GM19239 (cell line): Measurements from ENCODE around the gene SSH3.
"Not testable (repeated sequence)": the region's sequence is repeated elsewhere in the genome, so short reads cannot be mapped to it uniquely, and the experiment has no call there.

Experiments
- DNase-seq: peaks from one replicate; pipeline ENCODE4 v3.0.0; 2011; ENCODE audit warnings: low spot score; ENCODE audit not compliant: insufficient read length
- FAIRE-seq: peaks from 2 replicates; lab custom pipeline; 2011; peaks lifted over from hg19 to GRCh38; lab: Jason Lieb, UNC

SSH3 gene, protein sequence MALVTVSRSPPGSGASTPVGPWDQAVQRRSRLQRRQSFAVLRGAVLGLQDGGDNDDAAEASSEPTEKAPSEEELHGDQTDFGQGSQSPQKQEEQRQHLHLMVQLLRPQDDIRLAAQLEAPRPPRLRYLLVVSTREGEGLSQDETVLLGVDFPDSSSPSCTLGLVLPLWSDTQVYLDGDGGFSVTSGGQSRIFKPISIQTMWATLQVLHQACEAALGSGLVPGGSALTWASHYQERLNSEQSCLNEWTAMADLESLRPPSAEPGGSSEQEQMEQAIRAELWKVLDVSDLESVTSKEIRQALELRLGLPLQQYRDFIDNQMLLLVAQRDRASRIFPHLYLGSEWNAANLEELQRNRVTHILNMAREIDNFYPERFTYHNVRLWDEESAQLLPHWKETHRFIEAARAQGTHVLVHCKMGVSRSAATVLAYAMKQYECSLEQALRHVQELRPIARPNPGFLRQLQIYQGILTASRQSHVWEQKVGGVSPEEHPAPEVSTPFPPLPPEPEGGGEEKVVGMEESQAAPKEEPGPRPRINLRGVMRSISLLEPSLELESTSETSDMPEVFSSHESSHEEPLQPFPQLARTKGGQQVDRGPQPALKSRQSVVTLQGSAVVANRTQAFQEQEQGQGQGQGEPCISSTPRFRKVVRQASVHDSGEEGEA

DNA sequence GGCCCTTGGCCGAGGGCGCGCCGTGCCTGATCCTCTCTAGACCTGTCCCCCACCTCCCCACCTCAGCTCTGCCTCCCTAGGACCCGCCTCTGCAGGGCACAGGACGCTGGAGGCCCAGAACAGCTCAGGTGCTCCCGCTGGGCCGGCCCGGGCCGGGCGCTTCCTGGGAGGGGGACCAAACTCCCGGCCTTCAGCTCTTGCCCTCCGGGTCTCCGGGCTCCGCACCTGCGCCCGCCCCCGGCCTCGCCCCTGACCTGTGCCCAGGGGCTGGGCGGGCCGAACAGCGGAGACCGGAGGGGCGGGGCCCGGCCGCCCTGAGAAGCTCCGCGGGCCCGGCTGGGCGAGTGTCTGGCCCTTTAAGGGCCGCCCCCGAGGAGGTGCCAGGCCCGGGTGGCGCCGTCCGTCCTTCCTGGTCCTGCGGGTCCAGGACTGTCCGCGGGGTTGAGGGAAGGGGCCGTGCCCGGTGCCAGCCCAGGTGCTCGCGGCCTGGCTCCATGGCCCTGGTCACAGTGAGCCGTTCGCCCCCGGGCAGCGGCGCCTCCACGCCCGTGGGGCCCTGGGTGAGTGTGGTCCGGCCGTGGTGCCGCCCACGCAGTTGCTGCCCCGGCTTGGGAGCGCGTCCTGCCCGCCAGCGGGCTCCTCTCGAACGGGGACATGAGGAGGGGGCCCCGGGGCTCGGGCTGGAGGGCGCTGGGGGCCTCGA lies at the start of gene SSH3:
SSH3 (plus strand) TSS at position 399 of the 703 bp plus-strand sequence; CDS start at position 495, 96 bp downstream.
- DNase-seq (no peak), FAIRE-seq (no peak)

- FAIRE-seq (no peak), DNase-seq (no peak)
Measured at GRCh38 chr11:67253872-67254624, 49.3 kb upstream of the SSH3 start.

DNA sequence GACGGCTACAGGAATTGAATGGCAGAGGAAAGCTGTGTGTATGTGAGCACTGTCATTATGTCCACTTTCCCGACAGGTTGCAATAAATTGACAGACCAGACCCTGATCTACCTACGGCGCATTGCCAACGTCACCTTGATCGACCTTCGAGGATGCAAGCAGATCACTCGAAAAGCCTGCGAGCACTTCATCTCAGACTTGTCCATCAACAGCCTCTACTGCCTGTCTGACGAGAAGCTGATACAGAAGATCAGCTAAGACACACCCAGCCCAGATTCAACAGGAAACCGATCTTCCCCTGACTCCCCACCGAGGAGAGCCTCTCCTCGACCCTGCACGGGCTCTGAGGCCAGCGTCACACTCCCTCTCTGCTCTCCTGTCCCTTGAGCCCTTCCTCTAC lies 48.5 kb upstream of the SSH3 start:
- no peak for FAIRE-seq
- no peak for DNase-seq

- no peak for DNase-seq
- no peak for FAIRE-seq
Measured at GRCh38 chr11:67255353-67255752, 48.0 kb upstream of the SSH3 start.

- DNase-seq (no peak), FAIRE-seq (no peak)
Measured at GRCh38 chr11:67255864-67256263, 47.5 kb upstream of the SSH3 start.

GRCh38 chr11:67256477-67257135 lies 46.7 kb upstream of the SSH3 start:
- no peak for DNase-seq
- no peak for FAIRE-seq

- no peak for FAIRE-seq
- DNase-seq = no peak
Measured at GRCh38 chr11:67260406-67260805, 42.9 kb upstream of the SSH3 start.

- not testable (repeated sequence) for FAIRE-seq, DNase-seq
Measured at GRCh38 chr11:67260885-67261639, 42.3 kb upstream of the SSH3 start.

DNA sequence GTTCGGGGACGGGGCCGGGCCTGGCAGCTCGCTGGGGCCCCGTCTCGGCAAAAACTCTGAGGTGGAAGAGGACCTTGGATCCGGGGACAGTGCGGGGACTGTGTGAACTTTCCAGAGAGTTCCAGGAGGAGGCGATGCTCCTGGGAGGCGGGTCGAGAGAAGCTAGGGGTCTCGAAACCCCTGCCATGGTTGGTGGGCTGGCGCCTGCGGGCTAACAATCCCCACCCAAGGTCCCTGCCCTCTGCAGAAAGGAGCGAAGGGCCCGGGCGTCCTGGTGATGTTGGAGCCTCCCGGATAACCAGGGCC lies 41.7 kb upstream of the SSH3 start:
- DNase-seq (no peak), FAIRE-seq (no peak)

GRCh38 chr11:67261946-67262681 lies 41.2 kb upstream of the SSH3 start:
- DNase-seq = no peak
- no peak for FAIRE-seq

DNA sequence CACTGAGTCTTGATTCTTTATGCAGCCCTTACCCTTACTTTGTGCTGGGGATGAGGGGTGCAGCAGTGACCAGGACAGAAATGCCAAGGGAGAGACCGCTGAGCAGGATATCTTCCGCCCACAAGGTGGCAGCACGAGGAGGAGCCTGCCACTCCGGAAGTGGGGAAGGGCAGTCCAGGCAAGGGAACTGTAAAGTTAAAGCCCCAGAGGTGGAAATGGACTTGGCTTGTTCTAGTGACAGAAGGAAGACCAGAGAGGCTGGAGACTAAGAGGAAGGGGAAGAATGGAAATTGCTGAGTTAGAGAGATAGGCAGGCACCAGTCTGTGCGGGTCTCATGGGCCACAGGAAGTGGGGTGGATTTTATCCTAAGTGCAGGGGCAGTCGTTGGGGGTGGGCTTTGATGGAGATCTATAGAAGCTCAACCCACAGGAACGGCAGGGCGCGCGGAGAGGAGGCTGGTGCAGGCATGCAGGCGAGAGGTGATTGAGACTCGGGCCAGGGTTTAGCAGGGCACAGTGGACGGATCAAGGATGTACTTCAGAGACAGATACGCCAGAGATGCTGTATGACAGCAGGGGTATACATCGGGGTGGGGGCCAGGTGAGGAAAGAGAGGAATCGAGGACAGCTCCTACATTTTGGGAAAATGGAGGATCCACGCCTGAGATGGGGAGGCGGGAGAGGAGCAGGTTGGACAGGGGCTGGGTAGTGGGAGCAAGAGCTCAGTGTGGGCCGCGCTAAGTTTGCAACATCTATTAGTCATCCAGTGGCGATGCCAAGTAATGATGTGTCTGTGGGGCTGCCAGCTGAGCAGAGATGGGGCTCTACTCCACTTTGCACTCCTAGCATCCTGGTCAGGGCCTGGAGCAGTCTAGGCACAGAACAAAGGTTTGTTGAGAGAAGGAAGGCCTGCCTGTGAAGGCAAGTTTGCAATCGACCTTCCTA lies 40.3 kb upstream of the SSH3 start:
- DNase-seq (peak; percentile 95), FAIRE-seq (peak; percentile 97)

DNA sequence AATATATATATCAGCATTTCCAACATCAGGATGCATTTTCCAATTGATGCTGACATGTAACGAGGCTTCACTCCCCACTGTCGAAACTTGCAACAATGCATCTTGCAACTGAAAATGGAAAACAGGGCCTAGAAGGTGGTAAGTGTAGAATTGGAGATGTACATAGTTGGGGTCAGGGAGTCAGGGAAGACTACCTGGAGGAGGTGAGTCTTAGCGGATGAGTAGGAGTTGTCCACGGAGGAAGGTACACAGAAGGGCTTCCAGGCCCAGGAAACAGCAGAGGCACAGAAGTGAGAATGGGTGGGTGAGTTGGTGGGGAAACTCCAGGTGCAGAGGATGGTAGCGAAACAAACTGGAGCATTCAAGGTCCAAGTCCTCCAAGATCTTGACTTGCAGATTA lies 39.1 kb upstream of the SSH3 start:
- no peak for DNase-seq
- no peak for FAIRE-seq

DNA sequence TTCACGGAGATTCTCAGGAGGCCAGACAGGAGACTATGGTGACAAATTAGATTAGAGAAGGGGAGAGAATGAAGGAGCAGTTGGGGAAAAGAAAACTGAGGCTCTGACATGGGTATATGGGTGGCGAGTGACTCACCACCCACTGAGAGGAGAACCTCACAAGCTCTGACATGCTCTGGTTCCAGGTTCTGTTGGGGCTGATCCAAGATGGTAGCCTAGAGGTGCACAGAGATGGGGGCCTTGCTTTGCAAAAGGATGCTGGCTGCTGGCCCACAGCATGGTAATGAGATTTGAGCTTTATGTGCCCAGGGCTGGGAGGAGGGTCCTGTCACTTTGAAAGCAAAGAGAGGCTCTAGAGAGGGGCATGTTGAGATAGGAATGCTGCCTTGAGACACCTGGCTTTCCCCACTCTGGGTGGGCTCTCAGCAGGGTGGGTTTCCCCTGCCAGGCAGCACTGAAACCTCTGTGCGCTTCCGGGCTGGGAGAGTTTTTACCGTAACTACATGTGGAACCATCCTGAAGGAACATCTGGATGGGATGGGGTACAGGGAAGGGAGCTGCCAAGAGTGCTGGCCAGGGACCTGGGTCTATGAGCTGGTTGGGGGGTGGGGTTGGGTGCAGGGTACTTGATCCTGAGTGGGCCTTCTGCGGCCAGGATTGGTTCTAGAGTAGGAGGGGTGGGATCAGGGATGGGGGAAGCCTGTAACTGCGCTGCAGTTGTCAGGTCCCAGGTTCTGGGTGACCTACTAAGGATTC lies 38.3 kb upstream of the SSH3 start:
- DNase-seq = no peak
- FAIRE-seq = no peak

- DNase-seq = peak; percentile 85
- no peak for FAIRE-seq
Measured at GRCh38 chr11:67265633-67266448, 37.5 kb upstream of the SSH3 start.

DNA sequence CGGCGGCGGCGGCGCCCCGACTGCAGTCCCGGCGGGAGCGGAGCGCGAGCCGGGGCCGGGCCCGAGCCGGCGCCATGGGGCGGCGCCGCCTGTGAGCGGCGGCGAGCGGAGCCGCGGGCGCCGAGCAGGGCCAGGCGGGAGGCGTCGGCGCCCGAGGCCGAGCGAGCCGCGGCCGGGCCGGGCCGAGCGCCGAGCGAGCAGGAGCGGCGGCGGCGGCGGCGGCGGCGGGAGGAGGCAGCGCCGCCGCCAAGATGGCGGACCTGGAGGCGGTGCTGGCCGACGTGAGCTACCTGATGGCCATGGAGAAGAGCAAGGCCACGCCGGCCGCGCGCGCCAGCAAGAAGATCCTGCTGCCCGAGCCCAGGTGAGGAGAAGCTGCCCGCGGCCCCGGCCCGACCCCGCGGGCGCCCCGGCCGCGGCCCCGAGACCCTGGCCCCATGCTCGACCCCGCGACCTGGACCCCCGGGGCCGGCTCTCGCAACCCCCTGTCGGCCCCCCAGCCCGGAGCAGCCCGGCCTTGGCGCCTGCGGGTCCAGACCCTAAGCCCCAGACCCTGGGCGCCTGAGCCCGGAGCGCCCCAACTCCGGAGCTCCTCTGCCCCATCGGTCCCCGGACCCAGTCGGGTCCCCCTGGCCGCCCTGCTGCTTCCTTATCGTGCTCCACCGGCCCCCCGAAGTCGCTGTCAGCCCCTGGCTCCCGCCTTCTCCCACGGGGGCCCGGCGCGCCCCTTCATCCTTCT lies 36.7 kb upstream of the SSH3 start, which contains the start of gene GRK2:
GRK2 (plus strand) TSS at position 25 of the 739 bp plus-strand sequence; CDS start at position 252, 227 bp downstream.
- DNase-seq (no peak), FAIRE-seq (no peak)
